Cardiac fibroblast (primary cell): ENCODE data around the gene PURB.
"Not testable (repeated sequence)": the region's sequence is repeated elsewhere in the genome, so short reads cannot be mapped to it uniquely, and the experiment has no call there.

Experiments
- DNase-seq, 2 donors: peaks; one replicate each; pipeline versions ENCODE4 v3.0.0 to v3.0.0-alpha.2; 2010; ENCODE audit warnings: low read depth in 2 of 2
- H3K4me3 ChIP-seq, 2 donors: replicated peaks in 1 of 2; 1 replicate in 1 of 2; 2 replicates in 1 of 2; pipeline ENCODE4 v1.5.1; 2011; ENCODE audit warnings: low read depth in 2 of 2, low read length in 2 of 2, mild to moderate bottlenecking in 2 of 2, moderate library complexity in 1 of 2
- TF ChIP-seq, protein P1 (sequence below): IDR thresholded peaks from one replicate; pipeline ENCODE4 v1.5.1; 2011; ENCODE audit warnings: low read depth, mild to moderate bottlenecking, low read length, inconsistent platforms

The PURB gene

DNA sequence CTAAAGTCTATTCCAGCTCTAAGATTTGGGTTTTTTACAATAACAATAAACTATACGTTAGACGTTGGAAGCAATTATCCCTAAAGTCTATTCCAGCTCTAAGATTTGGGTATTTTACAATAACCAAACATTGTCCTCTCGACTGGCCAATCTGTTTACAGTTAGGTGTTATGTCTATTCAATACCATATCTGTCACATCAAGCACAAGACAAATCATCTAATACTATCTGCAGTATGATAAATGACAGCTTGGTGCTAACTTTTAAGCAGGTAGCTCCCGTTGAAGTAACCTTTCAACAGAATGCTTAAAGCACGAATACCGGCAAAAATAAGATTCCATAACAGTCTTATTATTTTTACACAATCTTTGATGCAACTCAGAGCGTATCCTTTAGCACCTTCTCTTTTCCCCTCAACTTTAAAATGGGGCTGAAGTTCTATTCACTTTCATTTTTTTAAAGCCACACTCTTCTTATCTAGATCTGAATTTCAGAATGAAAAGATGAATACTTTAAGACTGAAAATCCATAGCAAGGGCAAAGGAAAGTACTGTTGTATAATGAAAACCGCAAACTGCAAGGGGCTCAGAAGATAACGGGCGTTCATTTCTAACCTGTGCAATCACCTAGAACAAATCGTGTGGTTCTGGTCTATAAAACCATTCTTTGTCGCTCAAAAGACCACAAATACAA, 38.4 kb downstream of the PURB start:
- DNase-seq = no peak
- H3K4me3 ChIP-seq = peak overlapping the region; percentile 62 to 65

DNA sequence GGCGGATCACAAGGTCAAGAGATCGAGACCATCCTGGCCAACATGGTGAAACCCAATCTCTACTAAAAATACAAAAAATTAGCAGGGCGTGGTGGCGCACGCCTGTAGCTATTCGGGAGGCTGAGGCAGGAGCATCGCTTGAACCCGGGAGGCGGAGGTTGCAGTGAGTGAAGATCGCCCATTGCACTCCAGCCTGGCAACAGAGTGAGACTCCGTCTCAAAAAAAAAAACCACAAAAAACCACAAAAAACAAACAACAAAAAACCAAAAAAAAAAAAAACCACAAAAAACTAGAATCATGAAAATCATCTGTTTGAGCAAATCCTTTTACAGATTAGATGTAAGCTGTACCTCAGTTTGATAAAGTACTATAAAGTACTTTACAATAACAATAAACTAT, 38.9 kb downstream of the PURB start:
- H3K4me3 ChIP-seq = peak overlapping the region; percentile 62 to 65
- not testable (repeated sequence) for DNase-seq

More for the DNA sequence above, 38.4 kb downstream of the PURB start:
- TF ChIP-seq, protein P1, sequence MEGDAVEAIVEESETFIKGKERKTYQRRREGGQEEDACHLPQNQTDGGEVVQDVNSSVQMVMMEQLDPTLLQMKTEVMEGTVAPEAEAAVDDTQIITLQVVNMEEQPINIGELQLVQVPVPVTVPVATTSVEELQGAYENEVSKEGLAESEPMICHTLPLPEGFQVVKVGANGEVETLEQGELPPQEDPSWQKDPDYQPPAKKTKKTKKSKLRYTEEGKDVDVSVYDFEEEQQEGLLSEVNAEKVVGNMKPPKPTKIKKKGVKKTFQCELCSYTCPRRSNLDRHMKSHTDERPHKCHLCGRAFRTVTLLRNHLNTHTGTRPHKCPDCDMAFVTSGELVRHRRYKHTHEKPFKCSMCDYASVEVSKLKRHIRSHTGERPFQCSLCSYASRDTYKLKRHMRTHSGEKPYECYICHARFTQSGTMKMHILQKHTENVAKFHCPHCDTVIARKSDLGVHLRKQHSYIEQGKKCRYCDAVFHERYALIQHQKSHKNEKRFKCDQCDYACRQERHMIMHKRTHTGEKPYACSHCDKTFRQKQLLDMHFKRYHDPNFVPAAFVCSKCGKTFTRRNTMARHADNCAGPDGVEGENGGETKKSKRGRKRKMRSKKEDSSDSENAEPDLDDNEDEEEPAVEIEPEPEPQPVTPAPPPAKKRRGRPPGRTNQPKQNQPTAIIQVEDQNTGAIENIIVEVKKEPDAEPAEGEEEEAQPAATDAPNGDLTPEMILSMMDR = no peak

DNA sequence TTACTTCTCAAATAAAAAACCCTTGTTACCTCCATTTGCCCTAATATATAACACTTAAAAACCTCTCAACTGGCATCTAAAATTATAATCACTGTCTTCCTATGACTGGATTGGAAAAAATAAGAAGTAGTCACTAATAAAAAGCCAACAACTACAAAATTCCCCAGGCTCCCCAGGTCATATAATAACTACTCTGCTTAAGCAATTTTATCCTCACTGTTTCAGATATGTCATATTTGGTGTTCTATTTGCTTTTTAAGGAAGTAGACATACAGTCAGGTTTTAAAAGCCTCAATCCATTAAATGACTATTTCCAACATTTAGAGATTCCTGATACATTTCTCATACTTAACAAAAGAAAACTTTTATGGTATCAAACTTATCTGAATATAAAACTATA, 39.9 kb downstream of the PURB start:
- H3K4me3 ChIP-seq = no peak overlapping the region
- peak in 1 of 2 donors; percentile 23 for DNase-seq
- TF ChIP-seq, protein P1 = no peak

DNA sequence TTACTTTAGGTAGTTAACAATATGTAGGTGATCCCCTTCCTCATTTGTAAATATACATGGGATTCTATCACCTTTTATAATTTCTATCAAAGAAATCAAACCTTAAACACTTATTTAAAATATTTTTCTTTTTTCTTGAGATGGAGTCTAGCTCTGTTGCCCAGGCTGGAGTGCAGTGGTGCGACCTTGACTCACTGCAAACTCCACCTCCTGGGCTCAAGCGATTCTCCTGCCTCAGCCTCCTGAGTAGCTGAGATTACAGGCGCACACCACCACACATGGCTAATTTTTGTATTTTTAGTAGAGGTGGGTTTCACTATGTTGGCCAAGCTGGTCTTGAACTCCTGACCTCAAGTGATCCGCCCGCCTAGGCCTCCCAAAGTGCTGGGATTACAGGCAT, 41.9 kb downstream of the PURB start:
- H3K4me3 ChIP-seq, DNase-seq: not testable (repeated sequence)

DNA sequence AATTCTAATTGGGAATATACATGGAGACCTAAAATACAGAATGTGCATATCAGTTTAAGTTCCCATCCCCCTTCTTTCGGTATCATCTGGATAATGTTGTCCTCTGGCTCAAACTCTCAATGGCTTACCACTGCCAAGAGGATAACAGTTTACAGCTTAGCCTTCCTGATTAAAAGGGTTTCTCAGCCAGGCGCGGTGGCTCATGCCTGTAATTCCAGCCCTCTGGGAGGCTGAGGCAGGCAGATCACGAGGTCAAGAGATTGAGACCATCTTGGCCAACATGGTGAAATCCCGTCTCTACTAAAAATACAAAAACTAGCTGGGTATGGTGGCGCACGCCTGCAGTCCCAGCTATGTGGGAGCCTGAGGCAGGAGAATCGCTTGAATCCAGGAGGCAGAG, 42.7 kb downstream of the PURB start:
- DNase-seq = peak in 1 of 2 donors; percentile 17

DNA sequence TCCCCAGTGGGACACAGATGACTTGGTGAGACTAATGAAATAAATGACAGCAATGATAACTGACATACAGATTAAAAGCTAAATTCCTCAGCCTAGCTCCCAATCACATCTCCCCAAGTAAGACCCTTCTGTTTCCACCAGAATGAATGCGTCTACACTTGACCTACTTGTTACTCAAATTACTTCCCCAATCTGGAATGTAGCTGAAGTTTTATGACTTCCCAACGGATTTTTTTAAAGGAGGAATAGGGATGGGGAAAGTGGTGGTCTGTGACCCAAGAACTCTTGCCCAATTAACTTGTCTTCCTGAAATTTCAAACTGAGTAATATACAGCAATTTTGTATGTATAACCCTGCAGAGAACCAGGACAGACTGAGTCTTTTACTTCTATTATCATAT, 46.6 kb downstream of the PURB start:
- TF ChIP-seq, protein P1 = no peak
- DNase-seq = no peak
- H3K4me3 ChIP-seq = no peak overlapping the region

More for the DNA sequence above, 42.7 kb downstream of the PURB start:
- H3K4me3 ChIP-seq = not testable (repeated sequence)

DNA sequence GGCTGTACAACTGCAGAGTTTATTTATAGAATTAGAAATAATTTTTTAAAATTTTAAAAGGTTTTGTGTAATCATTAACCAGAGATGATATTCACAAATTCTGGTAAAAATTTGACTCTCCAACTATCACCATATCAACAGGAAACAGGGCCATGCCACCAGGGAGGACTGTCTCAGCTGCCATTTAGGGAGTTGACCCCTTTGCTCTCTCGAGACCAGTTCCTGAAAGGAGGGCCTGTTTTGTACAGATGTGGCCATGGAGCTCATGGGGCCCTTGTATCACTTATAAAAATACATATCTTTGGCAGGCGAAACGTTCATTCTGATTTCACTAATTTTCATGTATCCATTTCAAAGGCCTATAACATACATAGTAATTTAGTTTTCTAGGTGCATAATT, 57.8 kb downstream of the PURB start:
- DNase-seq = no peak
- TF ChIP-seq, protein P1 = no peak
- no peak overlapping the region for H3K4me3 ChIP-seq
